ENCODE measurements around the gene RBM33. TPM values are rescaled to one million over a fixed set of nuclear protein-coding genes. Genes with fewer than 3 reads are reported as not detected.

Gene RBM33
- total RNA-seq, 2 donors from 2014 or later: 86.8 to 87.1 TPM

- Mint-ChIP-seq H3K27me3 (ENCODE audit: insufficient read depth) (peaks cover 61% of the 10 kb centered on the region), H3K4me1 (no peaks in the 10 kb centered on the region), H3K27ac (no peak overlapping the region), H3K9me3 (peaks cover 3% of the 10 kb centered on the region), H3K36me3 (ENCODE audit: low read depth) (no peaks in the 10 kb centered on the region), H3K4me3 (no peak overlapping the region)
- peaks cover 59% of the 10 kb centered on the region for H3K27me3 ChIP-seq (ENCODE audit: control insufficient read depth, insufficient read depth, low read length, poor library complexity, severe bottlenecking)
- DNase-seq: peak; percentile 95
- 46 to 80% methylated on average over 26 to 58 of the region's 60 CpGs for whole genome bisulfite sequencing, 2 experiments (ENCODE audit: insufficient coverage in 1 of 2, insufficient read length in 1 of 2)
- no peaks in the 10 kb centered on the region for H3K9me3 ChIP-seq (ENCODE audit: control insufficient read depth, low read length)
- H3K4me3 ChIP-seq (ENCODE audit: low read length): no peak overlapping the region
- peak; percentile 94 for TF ChIP-seq CTCF (conservative IDR thresholded peaks at IDR 0.05)
- H3K4me1 ChIP-seq (ENCODE audit: control insufficient read depth, insufficient read depth, low read length): no peaks in the 10 kb centered on the region
- no peak overlapping the region for H3K9ac ChIP-seq (ENCODE audit: extremely low read depth, low read length, poor library complexity, severe bottlenecking)
- H3K27ac ChIP-seq (ENCODE audit: low read depth, low read length): no peak overlapping the region
- H3K36me3 ChIP-seq (ENCODE audit: control insufficient read depth, insufficient read depth, low read length): no peaks in the 10 kb centered on the region
Observed at GRCh38 chr7:155796381-155797261, 152.2 kb downstream of the RBM33 start.

GRCh38 chr7:155797262-155798250 lies 153.1 kb downstream of the RBM33 start:
- no peak overlapping the region for H3K4me3 ChIP-seq (ENCODE audit: low read length)

More at GRCh38 chr7:155797262-155798250, 153.1 kb downstream of the RBM33 start:
- H3K36me3 ChIP-seq (ENCODE audit: control insufficient read depth, insufficient read depth, low read length): no peaks in the 10 kb centered on the region
- 80 to 89% methylated on average over 9 to 36 of the region's 38 CpGs for WGBS, 2 experiments (ENCODE audit: insufficient coverage in 1 of 2, insufficient read length in 1 of 2)
- peaks cover 68% of the 10 kb centered on the region for H3K27me3 ChIP-seq (ENCODE audit: control insufficient read depth, insufficient read depth, low read length, poor library complexity, severe bottlenecking)
- no peak for TF ChIP-seq CTCF (conservative IDR thresholded peaks at IDR 0.05)
- H3K9ac ChIP-seq (ENCODE audit: extremely low read depth, low read length, poor library complexity, severe bottlenecking): no peak overlapping the region
- Mint-ChIP-seq H3K4me3 (no peak overlapping the region), H3K9me3 (peaks cover 4% of the 10 kb centered on the region), H3K36me3 (ENCODE audit: low read depth) (no peaks in the 10 kb centered on the region), H3K27me3 (ENCODE audit: insufficient read depth) (peaks cover 68% of the 10 kb centered on the region), H3K4me1 (no peaks in the 10 kb centered on the region), H3K27ac (no peak overlapping the region)
- no peaks in the 10 kb centered on the region for H3K9me3 ChIP-seq (ENCODE audit: control insufficient read depth, low read length)
- no peak overlapping the region for H3K27ac ChIP-seq (ENCODE audit: low read depth, low read length)
- no peaks in the 10 kb centered on the region for H3K4me1 ChIP-seq (ENCODE audit: control insufficient read depth, insufficient read depth, low read length)
- no peak for DNase-seq
